ENCODE measurements around the gene SETSIP.
"Not testable (repeated sequence)": the region's sequence is repeated elsewhere in the genome, so short reads cannot be mapped to it uniquely, and the experiment has no call there.

The SETSIP gene

DNA sequence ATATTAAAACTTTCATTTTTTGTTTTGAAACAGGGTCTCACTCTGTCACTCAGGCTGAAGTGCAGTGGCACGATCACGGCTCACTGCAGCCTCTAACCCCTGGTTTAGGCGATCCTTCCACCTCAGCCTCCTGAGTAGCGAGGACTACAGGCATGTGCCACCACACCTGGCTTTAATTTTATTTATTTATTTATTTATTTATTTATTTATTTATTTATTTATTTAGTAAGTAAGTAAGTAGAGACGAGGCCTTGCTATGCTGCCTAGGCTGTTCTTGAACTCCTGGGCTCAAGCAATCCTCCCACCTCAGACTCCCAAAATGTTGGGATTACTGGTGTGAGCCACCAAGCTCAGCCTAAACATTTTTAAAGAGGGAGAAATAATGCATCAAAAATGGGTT, 1.2 kb upstream of the SETSIP start:
- Histone ChIP-seq H3K4me3 (ENCODE audit: low read depth, low read length) (no peak overlapping the region), H3K36me3 (replicated peaks) (no peaks in the 10 kb centered on the region), H3K27ac (no peak overlapping the region), H3K27me3 (replicated peaks) (no peaks in the 10 kb centered on the region)
- TF ChIP-seq CTCF (IDR thresholded peaks at IDR 0.05; ENCODE audit: low read depth, low read length, missing control alignments): no peak
- in situ Hi-C loops (cut with HindIII; ENCODE audit: low pct_ligation_motif_present, low sequenced_read_pairs): no loop called here
- no peak for DNase-seq

DNA sequence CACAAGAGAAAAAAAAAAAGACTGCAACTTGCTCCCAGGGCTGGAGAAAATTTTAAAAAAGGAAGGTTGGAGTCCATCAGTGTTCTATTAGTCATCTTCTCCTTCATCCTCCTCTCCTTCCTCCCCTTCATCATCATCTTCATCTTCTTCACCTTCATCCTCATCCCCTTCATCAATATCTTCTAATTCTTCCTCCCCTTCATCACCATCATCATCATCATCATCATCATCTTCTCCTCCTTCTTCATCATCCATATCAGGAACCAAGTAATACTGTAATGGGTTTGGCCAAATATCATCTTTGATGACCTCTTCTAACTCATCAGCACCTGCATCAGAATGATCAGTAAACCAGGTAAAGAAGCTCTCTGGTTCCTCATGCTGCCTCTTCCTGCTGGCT, 765 bp downstream of the SETSIP start:
- H3K27me3 ChIP-seq (replicated peaks); H3K27ac ChIP-seq; H3K36me3 ChIP-seq (replicated peaks); DNase-seq; in situ Hi-C loops (cut with HindIII; ENCODE audit: low pct_ligation_motif_present, low sequenced_read_pairs); H3K4me3 ChIP-seq (ENCODE audit: low read depth, low read length): not testable (repeated sequence)

- no peak for TF ChIP-seq CTCF (IDR thresholded peaks at IDR 0.05; ENCODE audit: low read depth, low read length, missing control alignments)
- DNase-seq: no peak
- Histone ChIP-seq H3K27ac (no peak overlapping the region), H3K36me3 (replicated peaks) (no peaks in the 10 kb centered on the region), H3K27me3 (replicated peaks) (no peaks in the 10 kb centered on the region), H3K4me3 (ENCODE audit: low read depth, low read length) (no peak overlapping the region)
- in situ Hi-C loops (cut with HindIII; ENCODE audit: low pct_ligation_motif_present, low sequenced_read_pairs): no loop called here
Measured at GRCh38 chr1:92070892-92071291, 4.3 kb downstream of the SETSIP start.

DNA sequence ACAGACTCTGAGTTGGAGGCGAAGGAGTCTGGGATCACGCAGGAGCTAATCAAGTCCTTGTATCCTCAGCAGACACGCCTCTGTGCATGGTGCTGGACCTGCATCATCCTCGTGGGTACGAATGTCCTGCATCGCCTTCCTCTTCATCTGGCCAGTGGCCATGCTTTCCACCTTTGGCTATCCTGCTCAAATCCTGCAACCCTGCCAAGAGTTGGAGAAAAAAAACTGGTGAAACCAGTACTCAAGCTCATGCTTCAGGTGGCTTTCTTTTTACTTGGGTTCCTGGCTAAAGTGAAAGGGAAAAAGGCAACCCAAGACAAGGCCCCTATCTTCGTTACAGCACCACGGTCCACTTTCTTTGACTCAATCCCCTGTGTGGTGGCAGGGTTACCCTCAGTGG, 8.9 kb downstream of the SETSIP start:
- DNase-seq: no peak
- Histone ChIP-seq H3K4me3 (ENCODE audit: low read depth, low read length) (no peak overlapping the region), H3K36me3 (replicated peaks) (no peaks in the 10 kb centered on the region), H3K27ac (no peak overlapping the region), H3K27me3 (replicated peaks) (no peaks in the 10 kb centered on the region)
- no peak for TF ChIP-seq CTCF (IDR thresholded peaks at IDR 0.05; ENCODE audit: low read depth, low read length, missing control alignments)
- in situ Hi-C loops (cut with HindIII; ENCODE audit: low pct_ligation_motif_present, low sequenced_read_pairs): no loop called here

GRCh38 chr1:92065042-92065441, 10.2 kb downstream of the SETSIP start:
- no peaks in the 10 kb centered on the region for H3K27me3 ChIP-seq (replicated peaks)
- no peaks in the 10 kb centered on the region for H3K36me3 ChIP-seq (replicated peaks)

DNA sequence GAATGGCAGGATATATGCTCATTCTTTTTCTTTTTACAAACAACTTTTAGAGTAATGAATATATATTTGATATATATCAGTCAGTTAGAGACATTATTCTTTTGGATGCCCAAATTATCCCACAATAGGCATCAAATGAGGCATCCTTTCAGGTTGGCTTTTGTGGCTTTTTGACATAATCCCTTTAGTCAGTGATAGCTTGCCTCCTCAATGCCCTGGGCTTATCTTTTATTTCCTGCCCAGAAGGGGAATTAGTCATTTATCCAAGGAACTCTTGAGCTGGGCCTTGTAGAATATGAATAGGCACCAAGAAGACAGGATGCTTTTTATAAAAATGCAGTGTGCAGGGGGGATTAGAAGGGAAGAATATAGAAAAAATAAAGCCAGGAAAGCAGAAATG, 23.3 kb downstream of the SETSIP start:
- H3K36me3 ChIP-seq (replicated peaks): no peaks in the 10 kb centered on the region
- no peak for DNase-seq
- in situ Hi-C loops (cut with HindIII; ENCODE audit: low pct_ligation_motif_present, low sequenced_read_pairs): no loop called here
- no peaks in the 10 kb centered on the region for H3K27me3 ChIP-seq (replicated peaks)
- no peak overlapping the region for H3K4me3 ChIP-seq (ENCODE audit: low read depth, low read length)
- no peak for TF ChIP-seq CTCF (IDR thresholded peaks at IDR 0.05; ENCODE audit: low read depth, low read length, missing control alignments)
- H3K27ac ChIP-seq: no peak overlapping the region

More at GRCh38 chr1:92065042-92065441, 10.2 kb downstream of the SETSIP start:
- no peak for TF ChIP-seq CTCF (IDR thresholded peaks at IDR 0.05; ENCODE audit: low read depth, low read length, missing control alignments)
- Histone ChIP-seq H3K27ac (no peak overlapping the region), H3K4me3 (ENCODE audit: low read depth, low read length) (no peak overlapping the region)
- in situ Hi-C loops (cut with HindIII; ENCODE audit: low pct_ligation_motif_present, low sequenced_read_pairs): no loop called here
- no peak for DNase-seq

Measured in brain microvascular endothelial cell (primary cell).